GM12874 (cell line): ENCODE measurements around the gene RASAL2.

Experiments used
- TF ChIP-seq, protein P1 (sequence below): IDR thresholded peaks from 2 replicates; pipeline ENCODE4 v1.5.1; 2011; ENCODE audit warnings: low read depth, mild to moderate bottlenecking, control low read depth, low read length, moderate library complexity; ENCODE audit not compliant: insufficient read depth

The RASAL2 gene

DNA sequence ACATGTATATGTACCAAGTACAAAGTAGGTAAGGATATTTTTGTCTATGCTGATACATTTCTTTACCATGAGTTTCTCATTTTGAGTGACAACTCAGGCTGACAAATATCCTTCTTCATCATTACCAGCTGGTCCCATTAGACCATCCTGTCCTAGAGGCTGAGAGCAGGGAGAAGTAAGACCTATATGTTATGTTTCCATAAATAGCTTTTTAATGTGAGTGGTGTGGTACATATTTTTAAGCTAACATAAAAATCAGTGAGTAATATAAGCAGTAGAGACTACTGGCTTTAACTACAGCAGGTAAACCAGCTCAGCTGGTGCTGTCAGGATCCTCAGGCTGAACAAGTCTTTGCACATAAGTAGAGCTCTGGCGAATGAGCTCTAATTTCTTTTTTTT lies 340.5 kb downstream of the RASAL2 start:
- TF ChIP-seq, protein P1, sequence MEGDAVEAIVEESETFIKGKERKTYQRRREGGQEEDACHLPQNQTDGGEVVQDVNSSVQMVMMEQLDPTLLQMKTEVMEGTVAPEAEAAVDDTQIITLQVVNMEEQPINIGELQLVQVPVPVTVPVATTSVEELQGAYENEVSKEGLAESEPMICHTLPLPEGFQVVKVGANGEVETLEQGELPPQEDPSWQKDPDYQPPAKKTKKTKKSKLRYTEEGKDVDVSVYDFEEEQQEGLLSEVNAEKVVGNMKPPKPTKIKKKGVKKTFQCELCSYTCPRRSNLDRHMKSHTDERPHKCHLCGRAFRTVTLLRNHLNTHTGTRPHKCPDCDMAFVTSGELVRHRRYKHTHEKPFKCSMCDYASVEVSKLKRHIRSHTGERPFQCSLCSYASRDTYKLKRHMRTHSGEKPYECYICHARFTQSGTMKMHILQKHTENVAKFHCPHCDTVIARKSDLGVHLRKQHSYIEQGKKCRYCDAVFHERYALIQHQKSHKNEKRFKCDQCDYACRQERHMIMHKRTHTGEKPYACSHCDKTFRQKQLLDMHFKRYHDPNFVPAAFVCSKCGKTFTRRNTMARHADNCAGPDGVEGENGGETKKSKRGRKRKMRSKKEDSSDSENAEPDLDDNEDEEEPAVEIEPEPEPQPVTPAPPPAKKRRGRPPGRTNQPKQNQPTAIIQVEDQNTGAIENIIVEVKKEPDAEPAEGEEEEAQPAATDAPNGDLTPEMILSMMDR, result no peak

DNA sequence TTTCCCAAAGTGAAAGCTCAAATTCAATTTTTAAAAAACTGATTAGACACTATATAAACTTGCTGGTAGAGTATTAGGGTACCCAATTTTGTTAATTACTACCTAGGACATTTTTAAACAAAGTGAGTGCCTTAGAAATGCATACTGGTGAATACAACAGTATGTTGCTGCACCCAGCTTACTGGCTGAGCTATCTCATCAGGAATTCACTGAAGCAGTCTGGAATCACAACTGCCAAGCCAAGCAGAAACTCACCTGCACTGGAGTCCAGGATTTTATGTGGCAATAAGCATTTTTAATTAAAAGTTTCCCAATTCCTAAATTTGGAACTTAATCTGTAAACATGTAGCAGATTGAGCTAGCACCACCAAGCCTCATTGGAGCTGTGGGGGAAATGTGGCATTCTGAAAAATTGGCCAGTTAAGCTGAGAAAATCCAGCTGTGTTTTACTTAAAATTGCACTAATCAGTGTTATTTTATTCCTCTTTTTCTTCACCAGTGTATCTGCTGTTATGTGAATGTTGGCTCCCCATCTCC lies 341.1 kb downstream of the RASAL2 start:
- TF ChIP-seq, protein P1, result no peak

DNA sequence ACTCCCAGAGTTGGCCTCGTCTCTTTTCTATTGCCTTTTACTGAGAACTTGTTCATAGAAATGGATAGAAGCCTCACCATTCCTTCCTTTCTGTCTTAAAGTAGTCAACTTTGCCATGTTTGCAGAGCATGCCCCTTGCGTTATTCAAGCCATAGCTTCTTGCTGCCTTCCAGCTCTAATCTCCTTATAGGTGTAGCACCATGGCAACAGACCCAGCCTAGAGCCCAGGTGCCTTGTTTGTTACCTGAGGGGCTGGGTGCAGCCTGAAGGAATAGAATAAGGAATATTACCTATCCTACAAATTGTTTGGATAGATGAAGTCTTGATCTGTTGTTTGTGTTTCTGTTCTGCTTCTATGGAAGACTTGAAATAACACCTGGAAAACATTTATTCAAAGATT lies 343.0 kb downstream of the RASAL2 start:
- TF ChIP-seq, protein P1, result no peak

DNA sequence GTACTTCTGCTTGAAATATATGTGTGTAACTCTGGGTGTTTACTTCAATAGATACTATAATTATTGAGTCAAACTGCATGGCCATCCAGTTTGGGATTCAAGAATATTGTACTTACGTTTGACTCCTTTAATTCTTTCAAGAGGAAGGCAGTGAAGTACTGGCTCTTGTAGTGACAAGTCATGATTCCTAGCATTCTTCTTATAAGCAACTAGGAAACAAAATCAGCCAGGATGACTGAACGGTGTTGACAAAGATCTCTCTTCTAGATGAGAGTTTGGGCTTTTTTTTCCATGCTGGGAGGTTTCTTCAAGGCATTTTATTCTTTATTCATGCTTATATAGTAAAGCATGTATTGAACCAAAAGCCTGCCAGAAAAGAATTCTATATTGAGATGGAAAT lies 344.5 kb downstream of the RASAL2 start:
- TF ChIP-seq, protein P1, result no peak

DNA sequence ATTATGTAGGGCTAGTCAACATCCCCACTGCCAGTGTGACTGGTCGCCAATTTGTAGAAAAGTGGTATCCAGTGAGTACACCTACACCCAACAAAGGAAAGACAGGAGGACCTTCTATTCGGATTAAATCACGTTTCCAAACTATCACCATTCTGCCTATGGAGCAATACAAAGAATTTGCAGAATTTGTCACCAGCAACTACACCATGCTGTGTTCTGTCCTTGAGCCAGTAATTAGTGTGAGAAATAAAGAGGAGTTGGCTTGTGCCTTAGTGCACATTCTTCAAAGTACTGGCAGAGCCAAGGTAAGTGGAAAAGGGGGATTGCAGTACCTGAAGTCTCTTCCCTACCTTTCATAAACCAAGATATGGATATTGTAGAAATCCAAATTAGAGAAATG lies 349.0 kb downstream of the RASAL2 start:
- TF ChIP-seq, protein P1, result no peak

DNA sequence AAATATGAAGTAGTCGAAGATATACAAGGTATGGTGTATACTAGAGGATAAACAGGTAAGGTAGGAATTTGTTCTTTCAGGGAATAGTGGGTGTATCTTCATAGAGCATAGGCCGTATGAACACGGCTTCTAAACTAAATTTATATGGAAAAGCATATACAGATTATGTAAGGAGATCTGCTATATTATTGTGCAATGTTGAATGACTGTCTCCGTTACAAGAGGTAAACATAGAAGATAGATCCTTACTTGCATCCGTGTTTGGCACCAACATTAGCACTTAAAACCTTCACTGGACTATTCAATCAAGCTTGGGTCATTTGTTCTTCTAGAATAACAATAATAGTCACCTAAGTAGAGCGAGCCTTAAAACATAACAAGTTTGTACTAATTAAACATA lies 357.0 kb downstream of the RASAL2 start:
- TF ChIP-seq, protein P1, result no peak

DNA sequence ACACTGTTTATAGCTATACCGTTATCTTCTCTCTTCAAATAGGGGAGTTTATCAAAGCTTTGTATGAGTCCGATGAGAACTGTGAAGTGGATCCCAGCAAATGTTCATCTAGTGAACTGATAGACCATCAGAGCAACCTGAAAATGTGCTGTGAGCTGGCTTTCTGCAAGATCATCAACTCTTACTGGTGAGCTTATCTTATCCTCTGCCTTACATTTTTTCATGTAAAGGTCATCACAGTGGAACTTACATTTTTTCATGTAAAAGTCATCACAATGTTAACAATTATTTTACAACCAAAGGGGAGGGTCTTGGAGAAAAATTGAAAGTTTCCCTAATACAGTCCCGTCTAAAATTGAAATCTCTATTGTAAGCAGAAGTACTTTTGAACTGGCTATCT lies 357.6 kb downstream of the RASAL2 start:
- TF ChIP-seq, protein P1, result no peak

DNA sequence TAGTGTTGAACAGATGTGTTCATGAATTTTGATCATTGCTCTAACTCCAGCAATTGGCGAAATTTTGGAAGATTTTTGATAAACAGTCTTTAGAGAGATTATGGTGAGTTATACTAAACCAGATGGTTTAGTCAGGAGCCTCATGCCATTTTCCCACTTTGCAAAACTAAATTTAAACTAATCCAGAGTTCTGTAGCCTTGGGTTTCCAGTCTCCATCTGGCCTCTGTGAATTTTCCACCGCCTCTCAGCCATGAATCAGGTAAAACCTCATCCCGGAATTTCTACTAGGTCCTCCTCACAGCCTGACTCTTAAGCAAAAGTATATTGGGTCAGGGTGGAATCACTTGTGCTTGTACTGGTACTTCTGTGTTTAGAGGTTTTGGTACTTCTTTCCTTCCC lies 358.1 kb downstream of the RASAL2 start:
- TF ChIP-seq, protein P1, result no peak
